ENCODE measurements around the gene SLU7.
A peak's percentile ranks its signal among the peaks of the same experiment; 100 is the strongest.

The SLU7 gene

GRCh38 chr5:160460377-160461049 lies 41.6 kb upstream of the SLU7 start:
- H3K27me3 ChIP-seq (replicated peaks; ENCODE audit: control insufficient read depth, insufficient read depth, low read length), result no peaks in the 10 kb centered on the region
- TF ChIP-seq CTCF (IDR thresholded peaks at IDR 0.05; ENCODE audit: insufficient read depth, low read length, poor library complexity, severe bottlenecking), result peak; percentile 48
- no peaks in the 10 kb centered on the region for H3K36me3 ChIP-seq (ENCODE audit: control insufficient read depth, insufficient read depth, low read length)
- H3K4me3 ChIP-seq (replicated peaks; ENCODE audit: low read depth, low read length), result no peak overlapping the region
- DNase-seq (ENCODE audit: extremely low read depth, insufficient read length), result no peak

- no peak for TF ChIP-seq CTCF (IDR thresholded peaks at IDR 0.05; ENCODE audit: insufficient read depth, low read length, poor library complexity, severe bottlenecking)
- H3K36me3 ChIP-seq (ENCODE audit: control insufficient read depth, insufficient read depth, low read length), result no peaks in the 10 kb centered on the region
- H3K4me3 ChIP-seq (replicated peaks; ENCODE audit: low read depth, low read length), result no peak overlapping the region
- H3K27me3 ChIP-seq (replicated peaks; ENCODE audit: control insufficient read depth, insufficient read depth, low read length), result no peaks in the 10 kb centered on the region
- peak; percentile 64 for DNase-seq (ENCODE audit: extremely low read depth, insufficient read length)
Measured at GRCh38 chr5:160458806-160459800, 40.2 kb upstream of the SLU7 start.

- no peak for DNase-seq (ENCODE audit: extremely low read depth, insufficient read length)
- no peaks in the 10 kb centered on the region for H3K27me3 ChIP-seq (replicated peaks; ENCODE audit: control insufficient read depth, insufficient read depth, low read length)
- H3K4me3 ChIP-seq (replicated peaks; ENCODE audit: low read depth, low read length), result no peak overlapping the region
- no peak for TF ChIP-seq CTCF (IDR thresholded peaks at IDR 0.05; ENCODE audit: insufficient read depth, low read length, poor library complexity, severe bottlenecking)
- no peaks in the 10 kb centered on the region for H3K36me3 ChIP-seq (ENCODE audit: control insufficient read depth, insufficient read depth, low read length)
Measured at GRCh38 chr5:160457252-160457651, 38.4 kb upstream of the SLU7 start.

- TF ChIP-seq CTCF (IDR thresholded peaks at IDR 0.05; ENCODE audit: insufficient read depth, low read length, poor library complexity, severe bottlenecking), result no peak
- Histone ChIP-seq H3K27me3 (replicated peaks; ENCODE audit: control insufficient read depth, insufficient read depth, low read length) (no peaks in the 10 kb centered on the region), H3K36me3 (ENCODE audit: control insufficient read depth, insufficient read depth, low read length) (no peaks in the 10 kb centered on the region), H3K4me3 (replicated peaks; ENCODE audit: low read depth, low read length) (no peak overlapping the region)
- DNase-seq (ENCODE audit: extremely low read depth, insufficient read length), result no peak
Measured at GRCh38 chr5:160456480-160457177, 37.7 kb upstream of the SLU7 start.

GRCh38 chr5:160455600-160455999 lies 36.7 kb upstream of the SLU7 start:
- Histone ChIP-seq H3K4me3 (replicated peaks; ENCODE audit: low read depth, low read length) (no peak overlapping the region), H3K27me3 (replicated peaks; ENCODE audit: control insufficient read depth, insufficient read depth, low read length) (no peaks in the 10 kb centered on the region), H3K36me3 (ENCODE audit: control insufficient read depth, insufficient read depth, low read length) (no peaks in the 10 kb centered on the region)
- DNase-seq (ENCODE audit: extremely low read depth, insufficient read length), result no peak
- no peak for TF ChIP-seq CTCF (IDR thresholded peaks at IDR 0.05; ENCODE audit: insufficient read depth, low read length, poor library complexity, severe bottlenecking)
